HuH-7 (cell line): ENCODE results near the gene ECT2L.

Experiments used
- DNase-seq: peaks from one replicate; pipeline ENCODE4 v3.0.0; 2011; ENCODE audit warnings: low spot score

ECT2L gene

GRCh38 chr6:138862456-138862855 is 66.6 kb downstream of the ECT2L start:
- no peak for DNase-seq

GRCh38 chr6:138863321-138863720 is 67.4 kb downstream of the ECT2L start:
- no peak for DNase-seq

- DNase-seq, result no peak
Observed at GRCh38 chr6:138864343-138864890, 68.5 kb downstream of the ECT2L start.

GRCh38 chr6:138865480-138866109 is 69.7 kb downstream of the ECT2L start:
- no peak for DNase-seq

- no peak for DNase-seq
Observed at GRCh38 chr6:138868181-138868580, 72.3 kb downstream of the ECT2L start.

- no peak for DNase-seq
Observed at GRCh38 chr6:138869398-138869797, 73.5 kb downstream of the ECT2L start.

- no peak for DNase-seq
Observed at GRCh38 chr6:138873191-138873590, 77.3 kb downstream of the ECT2L start.

GRCh38 chr6:138882369-138883017 is 86.6 kb downstream of the ECT2L start:
- DNase-seq, result no peak

GRCh38 chr6:138885156-138885819 is 89.4 kb downstream of the ECT2L start:
- DNase-seq, result no peak

- DNase-seq, result no peak
Observed at GRCh38 chr6:138891255-138891986, 95.5 kb downstream of the ECT2L start.

GRCh38 chr6:138896104-138896756 is 100.3 kb downstream of the ECT2L start:
- DNase-seq, result no peak

GRCh38 chr6:138897031-138897430 is 101.1 kb downstream of the ECT2L start:
- DNase-seq, result no peak

GRCh38 chr6:138907167-138907566 is 111.3 kb downstream of the ECT2L start:
- no peak for DNase-seq

- DNase-seq, result no peak
Observed at GRCh38 chr6:138909511-138909910, 113.6 kb downstream of the ECT2L start.

GRCh38 chr6:138909975-138910374 is 114.1 kb downstream of the ECT2L start:
- DNase-seq, result no peak

- DNase-seq, result no peak
Observed at GRCh38 chr6:138912308-138912707, 116.4 kb downstream of the ECT2L start.

GRCh38 chr6:138914701-138915100 is 118.8 kb downstream of the ECT2L start:
- DNase-seq, result no peak

- DNase-seq, result no peak
Observed at GRCh38 chr6:138920906-138921305, 125.0 kb downstream of the ECT2L start.

- no peak for DNase-seq
Observed at GRCh38 chr6:138923561-138923960, 127.7 kb downstream of the ECT2L start.

- DNase-seq, result no peak
Observed at GRCh38 chr6:138925806-138926205, 129.9 kb downstream of the ECT2L start.

- DNase-seq, result no peak
Observed at GRCh38 chr6:138926579-138926978, 130.7 kb downstream of the ECT2L start.

- DNase-seq, result no peak
Observed at GRCh38 chr6:138931660-138932059, 135.8 kb downstream of the ECT2L start.
